H1 (cell line): Measurements from ENCODE around the gene LMAN1L.

Experiments
- BRCA1 ChIP-seq: IDR thresholded peaks from 2 replicates; pipeline ENCODE4 v1.6.1; 2012; ENCODE audit warnings: low read depth, low read length, improper control_type of control experiment
- EP300 ChIP-seq, 2 experiments: IDR thresholded peaks; 1 replicate in 1 of 2; 2 replicates in 1 of 2; pipeline ENCODE4 v1.6.1; 2011 to 2012; ENCODE audit warnings: low read depth in 2 of 2, low read length in 2 of 2, mild to moderate bottlenecking in 2 of 2, borderline replicate concordance in 1 of 2, inconsistent platforms in 1 of 2, moderate library complexity in 1 of 2
- JUND ChIP-seq: IDR thresholded peaks from 2 replicates; pipeline ENCODE4 v1.6.1; 2011; ENCODE audit warnings: mild to moderate bottlenecking, improper control_type of control experiment, low read length
- POLR2A ChIP-seq, 2 experiments: IDR thresholded peaks; 1 replicate in 1 of 2; 2 replicates in 1 of 2; pipeline ENCODE4 v1.6.1; 2011; ENCODE audit warnings: low read depth in 2 of 2, low read length in 2 of 2, mild to moderate bottlenecking in 2 of 2; ENCODE audit errors: control extremely low read depth in 1 of 2
- RBBP5 ChIP-seq: IDR thresholded peaks from 2 replicates; pipeline ENCODE4 v1.7.1; 2012; ENCODE audit warnings: low read depth, mild to moderate bottlenecking, inconsistent platforms, low read length, moderate library complexity, borderline replicate concordance
- RFX5 ChIP-seq: IDR thresholded peaks from 2 replicates; pipeline ENCODE4 v1.6.1; 2011; ENCODE audit warnings: low read depth, low read length, improper control_type of control experiment, borderline replicate concordance
- RNF2 ChIP-seq: fragments of 200-900, 300-1000 bp; sonication (generic); IDR thresholded peaks from 2 replicates; pipeline ENCODE4 v1.7.1; 2016; ENCODE audit warnings: borderline replicate concordance, low read depth, mild to moderate bottlenecking, antibody characterized with exemption, low read length; ENCODE audit not compliant: poor library complexity, severe bottlenecking; ENCODE audit errors: missing control alignments
- RXRA ChIP-seq: IDR thresholded peaks from 2 replicates; pipeline ENCODE4 v1.6.1; 2011; ENCODE audit warnings: low read depth, mild to moderate bottlenecking, low read length, moderate library complexity; ENCODE audit not compliant: insufficient read depth
- SUZ12 ChIP-seq: fragments of 200-600 bp; sonication (generic); IDR thresholded peaks from 2 replicates; pipeline ENCODE4 v1.6.1; 2012; ENCODE audit warnings: mild to moderate bottlenecking, inconsistent platforms, low read length, moderate library complexity, mixed read lengths
- TAF1 ChIP-seq: IDR thresholded peaks from 2 replicates; pipeline ENCODE4 v1.6.1; 2011; ENCODE audit warnings: mild to moderate bottlenecking, low read depth, low read length
- YY1 ChIP-seq: IDR thresholded peaks from 2 replicates; pipeline ENCODE4 v1.6.1; 2011; ENCODE audit warnings: low read depth, mild to moderate bottlenecking, low read length
- TF ChIP-seq, protein P1 (sequence below), 3 experiments: IDR thresholded peaks; 1 replicate in 2 of 3; 2 replicates in 1 of 3; pipeline versions ENCODE4 v1.5.1 to v1.6.1; 2011; ENCODE audit warnings: low read length in 3 of 3, mild to moderate bottlenecking in 3 of 3, inconsistent platforms in 2 of 3, low read depth in 1 of 3, moderate library complexity in 1 of 3; ENCODE audit not compliant: insufficient read depth in 1 of 3; ENCODE audit errors: control extremely low read depth in 1 of 3
- TF ChIP-seq, protein P2 (sequence below): IDR thresholded peaks from 2 replicates; pipeline ENCODE4 v1.6.1; 2012; ENCODE audit warnings: low read length, inconsistent platforms

GRCh38 chr15:74857671-74858368 lies 45.2 kb downstream of the LMAN1L start:
- TF ChIP-seq POLR2A (IDR thresholded peaks at IDR 0.05; ENCODE audit: control extremely low read depth in 1 of 2, low read depth in 2 of 2, low read length in 2 of 2) (no peak), SUZ12 (no peak), YY1 (no peak), RFX5 (no peak), EP300 (IDR thresholded peaks at IDR 0.05; ENCODE audit: borderline replicate concordance in 1 of 2, low read depth in 2 of 2, low read length in 2 of 2) (no peak), RXRA (no peak), TAF1 (no peak), RNF2 (no peak), RBBP5 (no peak), BRCA1 (no peak), JUND (no peak)
- TF ChIP-seq, protein P1, sequence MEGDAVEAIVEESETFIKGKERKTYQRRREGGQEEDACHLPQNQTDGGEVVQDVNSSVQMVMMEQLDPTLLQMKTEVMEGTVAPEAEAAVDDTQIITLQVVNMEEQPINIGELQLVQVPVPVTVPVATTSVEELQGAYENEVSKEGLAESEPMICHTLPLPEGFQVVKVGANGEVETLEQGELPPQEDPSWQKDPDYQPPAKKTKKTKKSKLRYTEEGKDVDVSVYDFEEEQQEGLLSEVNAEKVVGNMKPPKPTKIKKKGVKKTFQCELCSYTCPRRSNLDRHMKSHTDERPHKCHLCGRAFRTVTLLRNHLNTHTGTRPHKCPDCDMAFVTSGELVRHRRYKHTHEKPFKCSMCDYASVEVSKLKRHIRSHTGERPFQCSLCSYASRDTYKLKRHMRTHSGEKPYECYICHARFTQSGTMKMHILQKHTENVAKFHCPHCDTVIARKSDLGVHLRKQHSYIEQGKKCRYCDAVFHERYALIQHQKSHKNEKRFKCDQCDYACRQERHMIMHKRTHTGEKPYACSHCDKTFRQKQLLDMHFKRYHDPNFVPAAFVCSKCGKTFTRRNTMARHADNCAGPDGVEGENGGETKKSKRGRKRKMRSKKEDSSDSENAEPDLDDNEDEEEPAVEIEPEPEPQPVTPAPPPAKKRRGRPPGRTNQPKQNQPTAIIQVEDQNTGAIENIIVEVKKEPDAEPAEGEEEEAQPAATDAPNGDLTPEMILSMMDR (IDR thresholded peaks at IDR 0.05; ENCODE audit: control extremely low read depth in 1 of 3, insufficient read depth in 1 of 3, low read depth in 1 of 3, low read length in 3 of 3) = no peak
- TF ChIP-seq, protein P2, sequence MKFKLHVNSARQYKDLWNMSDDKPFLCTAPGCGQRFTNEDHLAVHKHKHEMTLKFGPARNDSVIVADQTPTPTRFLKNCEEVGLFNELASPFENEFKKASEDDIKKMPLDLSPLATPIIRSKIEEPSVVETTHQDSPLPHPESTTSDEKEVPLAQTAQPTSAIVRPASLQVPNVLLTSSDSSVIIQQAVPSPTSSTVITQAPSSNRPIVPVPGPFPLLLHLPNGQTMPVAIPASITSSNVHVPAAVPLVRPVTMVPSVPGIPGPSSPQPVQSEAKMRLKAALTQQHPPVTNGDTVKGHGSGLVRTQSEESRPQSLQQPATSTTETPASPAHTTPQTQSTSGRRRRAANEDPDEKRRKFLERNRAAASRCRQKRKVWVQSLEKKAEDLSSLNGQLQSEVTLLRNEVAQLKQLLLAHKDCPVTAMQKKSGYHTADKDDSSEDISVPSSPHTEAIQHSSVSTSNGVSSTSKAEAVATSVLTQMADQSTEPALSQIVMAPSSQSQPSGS = no peak
